K562 (cell line): ENCODE results near the gene BEST3. TPM values are rescaled to one million over a fixed set of nuclear protein-coding genes. Genes with fewer than 3 reads are reported as not detected.

Experiments used
- ATAC-seq: fragments of 200-7000 bp; cut with Tn5 transposase; 3 replicates; pipeline ENCODE4 v1.9.1; 2020; ENCODE audit warnings: moderate library complexity
- BruUV-seq: library from RNA; stranded (reverse); fragments of 400-500 nt; replicated peaks from 2 replicates; lab custom pipeline; 2021; lab: Mats Ljungman, UMichigan
- CTCF ChIA-PET: fragments of 300-600 bp; formaldehyde crosslinking; extraction: SDS; loops from one replicate; lab custom pipeline; 2021; ENCODE audit warnings: low intra/inter-chr PET ratio; lab: Yijun Ruan, JAX
- POLR2A ChIA-PET: fragments of 300-600, 350-650 bp; sonication (Branson Sonifier 250); formaldehyde crosslinking; extraction: SDS; loops from one replicate; lab custom pipeline; 2021; ENCODE audit warnings: antibody characterized with exemption, inconsistent platforms; lab: Yijun Ruan, JAX
- DNase-seq, 4 experiments: peaks; one replicate each; pipeline versions ENCODE4 v3.0.0 to v3.0.0-alpha.2; 2011 to 2018; ENCODE audit warnings: low spot score in 3 of 4, mixed read lengths in 3 of 4; ENCODE audit errors: extremely low read depth in 1 of 4
- FAIRE-seq: peaks from 2 replicates; lab custom pipeline; 2011; peaks lifted over from hg19 to GRCh38; lab: Jason Lieb, UNC
- H2AFZ ChIP-seq: 2 replicates; pipeline ENCODE4 v1.6.0; 2011; ENCODE audit warnings: low read depth, low read length, control low read depth, inconsistent platforms
- H3K27ac ChIP-seq: fragments of 200-600 bp; 3 replicates; pipeline ENCODE4 v1.8.0; 2011; ENCODE audit warnings: low read depth, mild to moderate bottlenecking, control low read depth, inconsistent platforms, low read length, moderate library complexity, mixed read lengths; ENCODE audit errors: extremely low read depth
- H3K27me3 ChIP-seq, 2 experiments: fragments of 300-600 bp in 1 of 2; 2 replicates in 1 of 2; 3 replicates in 1 of 2; pipeline versions ENCODE4 v1.6.0 to v1.8.0; 2011; ENCODE audit warnings: inconsistent platforms in 2 of 2, low read length in 2 of 2, mild to moderate bottlenecking in 1 of 2, mixed read lengths in 1 of 2, moderate library complexity in 1 of 2; ENCODE audit not compliant: control insufficient read depth in 2 of 2, insufficient read depth in 2 of 2
- H3K36me3 ChIP-seq: fragments of 300-600 bp; 3 replicates; pipeline ENCODE4 v1.8.0; 2011; ENCODE audit warnings: mild to moderate bottlenecking, low read length, inconsistent platforms; ENCODE audit not compliant: control insufficient read depth, insufficient read depth
- H3K4me1 ChIP-seq, 2 experiments: fragments of 200-600 bp in 1 of 2; replicated peaks in 1 of 2; 2 replicates in 1 of 2; 3 replicates in 1 of 2; pipeline versions ENCODE4 v1.5.1 to v1.8.0; 2011; ENCODE audit warnings: inconsistent platforms in 2 of 2, low read length in 2 of 2, mild to moderate bottlenecking in 1 of 2, mixed read lengths in 1 of 2, moderate library complexity in 1 of 2; ENCODE audit not compliant: control insufficient read depth in 2 of 2, insufficient read depth in 2 of 2
- H3K4me2 ChIP-seq: 2 replicates; pipeline ENCODE4 v1.6.1; 2011; ENCODE audit warnings: low read length, control low read depth, inconsistent platforms, mixed read lengths; ENCODE audit not compliant: insufficient read depth
- H3K4me3 ChIP-seq: fragments of 200-600 bp; sonication (generic), shearing (Covaris generic); 2 replicates; pipeline ENCODE4 v1.5.1; 2016; ENCODE audit warnings: control low read depth, inconsistent platforms
- H3K79me2 ChIP-seq: fragments of 200-600 bp; 3 replicates; pipeline ENCODE4 v1.8.0; 2011; ENCODE audit warnings: low read length, inconsistent platforms; ENCODE audit not compliant: control insufficient read depth, insufficient read depth
- H3K9ac ChIP-seq, 2 experiments: 2 replicates each; pipeline versions ENCODE4 v1.6.0 to v1.6.1; 2011; ENCODE audit warnings: low read depth in 2 of 2, low read length in 2 of 2, control low read depth in 1 of 2, inconsistent platforms in 1 of 2, mild to moderate bottlenecking in 1 of 2, mixed read lengths in 1 of 2; ENCODE audit not compliant: insufficient read depth in 1 of 2
- H3K9me1 ChIP-seq: one replicate; pipeline ENCODE4 v1.6.0; 2011; ENCODE audit warnings: inconsistent platforms, mild to moderate bottlenecking, low read length, moderate library complexity; ENCODE audit not compliant: control insufficient read depth, insufficient read depth
- H3K9me3 ChIP-seq: replicated peaks from 2 replicates; pipeline ENCODE4 v1.5.1; 2011; ENCODE audit warnings: low read depth, low read length, inconsistent platforms; ENCODE audit not compliant: control insufficient read depth, insufficient read depth
- H4K20me1 ChIP-seq: replicated peaks from 2 replicates; pipeline ENCODE4 v1.6.1; 2011; ENCODE audit warnings: low read length, inconsistent platforms, mixed read lengths; ENCODE audit not compliant: control insufficient read depth, insufficient read depth
- ARID4B ChIP-seq: sonication (generic); formaldehyde crosslinking; IDR thresholded peaks from 2 replicates; pipeline ENCODE4 v1.8.0; 2022; ENCODE audit warnings: mild to moderate bottlenecking, missing genetic modification reagents
- CTCF ChIP-seq, 3 experiments: IDR thresholded peaks in 2 of 3; conservative IDR thresholded peaks in 1 of 3; 2 replicates each; pipeline ENCODE4 v1.5.1; 2011 to 2012; ENCODE audit warnings: low read length in 3 of 3, mild to moderate bottlenecking in 3 of 3, control low read depth in 2 of 3, improper control_type of control experiment in 1 of 3, inconsistent platforms in 1 of 3, low read depth in 1 of 3, mixed read lengths in 1 of 3, moderate library complexity in 1 of 3; ENCODE audit not compliant: insufficient read depth in 2 of 3
- HMGN3 ChIP-seq: IDR thresholded peaks from 2 replicates; pipeline ENCODE4 v1.6.1; 2011; ENCODE audit warnings: borderline replicate concordance, low read depth, mild to moderate bottlenecking, mixed read lengths, low read length; ENCODE audit not compliant: insufficient read length; ENCODE audit errors: extremely low read depth
- SMC3 ChIP-seq: conservative IDR thresholded peaks from 2 replicates; pipeline ENCODE4 v1.6.1; 2011; ENCODE audit warnings: low read depth, low read length, improper control_type of control experiment; ENCODE audit not compliant: insufficient read depth
- SNIP1 ChIP-seq: fragments of 450-650 bp; IDR thresholded peaks from 2 replicates; pipeline ENCODE4 v1.7.1; 2017; ENCODE audit warnings: low read depth, mild to moderate bottlenecking
- WHSC1 ChIP-seq: IDR thresholded peaks from one replicate; pipeline ENCODE4 v1.6.1; 2012; ENCODE audit warnings: low read length, control low read depth, inconsistent platforms
- ZKSCAN1 ChIP-seq: fragments of 150-350 bp; IDR thresholded peaks from 2 replicates; pipeline ENCODE4 v1.6.1; 2016; ENCODE audit warnings: low read depth, low read length
- ZNF12 ChIP-seq: sonication (generic); formaldehyde crosslinking; IDR thresholded peaks from 2 replicates; pipeline ENCODE4 v1.4.0; 2020; ENCODE audit warnings: mild to moderate bottlenecking, missing genetic modification reagents
- ZNF212 ChIP-seq: fragments of 450-650 bp; formaldehyde crosslinking; IDR thresholded peaks from 2 replicates; pipeline ENCODE4 v1.4.0; 2020; ENCODE audit warnings: mild to moderate bottlenecking
- WGBS: fragments of 100-300 bp; shearing (Covaris generic); methylation state at CpG from one replicate; pipeline ENCODE4 v1.1.6; 2016; ENCODE audit warnings: low coverage, mixed read lengths; ENCODE audit not compliant: insufficient coverage; ENCODE audit errors: missing lambda C conversion rate; 5-methylcytosine and 5-hydroxymethylcytosine counted together
- in situ Hi-C: fragments of 300-500 bp; cut with MboI; formaldehyde crosslinking; loops from 4 replicates; pipeline ENCODE4 v1.15.0; 2018; ENCODE audit warnings: inconsistent platforms, mixed read lengths
- intact Hi-C: fragments of 100-400 bp; cut with micrococcal nuclease; formaldehyde crosslinking; loops from 2 replicates; pipeline ENCODE4 v1.14.2; 2022
- polyA plus RNA-seq, 8 experiments: library from polyadenylated mRNA; depleted of rRNA in 4 of 8; stranded (reverse) in 5 of 8; unstranded in 3 of 8; fragments of >200 nt; fragmentation: Nextera tagmentation in 2 of 8; fragmentation: Illumina TruSeq in 1 of 8; extraction: Ambion mirVana in 2 of 8; extraction: Trizol in 1 of 8; gene quantifications; 2 replicates each; pipeline versions ENCODE4 v1.2.1 to v1.2.3, GENCODE V29; 2011 to 2014; ENCODE audit warnings: inconsistent platforms in 1 of 8, missing spikeins in 1 of 8
- total RNA-seq, 7 experiments: library from RNA; depleted of rRNA in 6 of 7; stranded (reverse); fragments of >200 nt in 6 of 7; fragmentation: Illumina TruSeq in 2 of 7; extraction: Trizol in 2 of 7; gene quantifications; 2 replicates each; pipeline versions ENCODE4 v1.2.1 to v1.2.3, GENCODE V29; 2011 to 2021; ENCODE audit warnings: low replicate concordance in 1 of 7
- TF ChIP-seq, protein P1 (sequence below): fragments of 450-650 bp; formaldehyde crosslinking; IDR thresholded peaks from 2 replicates; pipeline ENCODE4 v1.4.0; 2020; ENCODE audit warnings: mild to moderate bottlenecking

The BEST3 gene
- total and polyA plus RNA-seq, 9 of the 15 experiments (the other 6 are each of a cell fraction or from before 2014, with no cell fraction given) = 0.15 TPM; not detected in 8

DNA sequence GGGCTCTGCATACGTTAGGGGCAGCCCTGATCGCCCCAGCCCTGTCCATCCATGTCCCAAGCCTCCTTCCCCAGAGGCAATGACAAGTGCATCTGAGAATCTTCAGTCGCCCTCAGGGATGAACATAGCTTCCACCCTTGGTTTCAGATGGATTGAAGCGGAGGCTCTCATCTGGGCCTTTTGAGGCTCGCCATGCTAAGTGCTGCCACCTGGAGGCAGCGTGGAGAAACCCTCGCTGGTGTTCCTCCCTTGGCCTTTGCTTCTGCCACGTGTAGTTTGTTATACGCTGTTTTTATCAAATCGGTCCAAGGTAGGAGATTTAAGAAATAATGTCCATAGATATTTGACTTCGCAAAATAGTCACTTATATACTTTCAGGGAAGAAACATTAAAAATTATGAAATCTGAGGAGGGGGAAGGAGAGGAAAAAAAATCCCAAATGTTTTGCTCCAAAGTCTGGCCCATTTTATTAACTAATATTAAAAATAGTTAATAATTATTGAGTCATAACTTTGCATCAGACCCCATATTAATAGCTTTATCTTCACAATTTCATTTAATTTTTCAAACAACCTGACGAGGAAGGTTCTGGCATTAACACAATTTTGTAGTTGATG, 59.6 kb downstream of the BEST3 start (continued):
- TF ChIP-seq, protein P1, sequence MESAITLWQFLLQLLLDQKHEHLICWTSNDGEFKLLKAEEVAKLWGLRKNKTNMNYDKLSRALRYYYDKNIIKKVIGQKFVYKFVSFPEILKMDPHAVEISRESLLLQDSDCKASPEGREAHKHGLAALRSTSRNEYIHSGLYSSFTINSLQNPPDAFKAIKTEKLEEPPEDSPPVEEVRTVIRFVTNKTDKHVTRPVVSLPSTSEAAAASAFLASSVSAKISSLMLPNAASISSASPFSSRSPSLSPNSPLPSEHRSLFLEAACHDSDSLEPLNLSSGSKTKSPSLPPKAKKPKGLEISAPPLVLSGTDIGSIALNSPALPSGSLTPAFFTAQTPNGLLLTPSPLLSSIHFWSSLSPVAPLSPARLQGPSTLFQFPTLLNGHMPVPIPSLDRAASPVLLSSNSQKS = no peak
- no peak for TF ChIP-seq ZNF212

- ChIA-PET CTCF (no interaction called here), POLR2A (no interaction called here)
- H3K4me2 ChIP-seq = no peak overlapping the region
- in situ Hi-C loops = no loop called here
- DNase-seq = peak in 3 of 4 experiments; percentile 22 to 48 (median 36)
- H3K27me3 ChIP-seq = no peaks in the 10 kb centered on the region
- H3K79me2 ChIP-seq = no peaks in the 10 kb centered on the region
- no peaks in the 10 kb centered on the region for H3K36me3 ChIP-seq
- WGBS = 42% methylated on average over 2 of the region's 2 CpGs
- ATAC-seq = peak; percentile 90
- BruUV-seq = no TSS peak
- H3K27ac ChIP-seq = no peak overlapping the region
- intact Hi-C loops = loop anchor here (5.0 kb wide), 1 partner anchor 239 kb away; no protein-coding TSS in a partner anchor
- H3K9me1 ChIP-seq = no peaks in the 10 kb centered on the region
- H3K4me3 ChIP-seq = no peak overlapping the region
- H3K9ac ChIP-seq = no peak overlapping the region
- FAIRE-seq = peak; percentile 79
- no peaks in the 10 kb centered on the region for H3K9me3 ChIP-seq
- no peaks in the 10 kb centered on the region; a peak in 1 of 5 replicates for H3K4me1 ChIP-seq
- H4K20me1 ChIP-seq = no peaks in the 10 kb centered on the region
- H2AFZ ChIP-seq = no peak overlapping the region
- TF ChIP-seq ZNF12 = no peak
- peak; percentile 49 to 58 (median 55); a peak in 5 of 6 replicates for TF ChIP-seq CTCF (IDR thresholded peaks at IDR 0.05 in 2 of 3, conservative IDR thresholded peaks at IDR 0.05 in 1 of 3; ENCODE audit: insufficient read depth in 2 of 3, low read depth in 1 of 3, low read length in 3 of 3)
- no peak for TF ChIP-seq SNIP1
- 0 out of 2 replicates have a peak, but pooled peaks have one; percentile 5 for TF ChIP-seq SMC3
- no peak for TF ChIP-seq ARID4B
- TF ChIP-seq ZKSCAN1 = peak; percentile 88
- no peak for TF ChIP-seq HMGN3
- TF ChIP-seq WHSC1 = no peak
Observed at GRCh38 chr12:69633061-69633460, 66.0 kb downstream of the BEST3 start.
